Panc1 (cell line): Measurements from ENCODE around the gene VTN. TPM values are rescaled to one million over a fixed set of nuclear protein-coding genes. Genes with fewer than 3 reads are reported as not detected.

ENCODE experiments used
- ATAC-seq: fragments of 200-7000 bp; cut with Tn5 transposase; 2 replicates; pipeline ENCODE4 v1.9.1; 2020; ENCODE audit warnings: mild to moderate bottlenecking, moderate library complexity
- BruUV-seq: library from RNA; stranded (reverse); fragments of 400-500 nt; replicated peaks from 2 replicates; lab custom pipeline; 2021; lab: Mats Ljungman, UMichigan
- CTCF ChIA-PET: fragments of 300-600 bp; sonication (Branson Sonifier 250); formaldehyde crosslinking; loops from one replicate; lab custom pipeline; 2022; ENCODE audit warnings: antibody characterized with exemption; lab: Charles Lee
- POLR2A ChIA-PET: fragments of 300-600 bp; sonication (Branson Sonifier 250); formaldehyde crosslinking; loops from one replicate; lab custom pipeline; 2022; ENCODE audit warnings: antibody characterized with exemption; lab: Charles Lee
- DNase-seq: peaks from one replicate; pipeline ENCODE4 v3.0.0-alpha.2; 2010; ENCODE audit warnings: low read depth, low spot score
- H3K27ac ChIP-seq: 2 replicates; pipeline ENCODE4 v1.5.1; 2011; ENCODE audit warnings: mild to moderate bottlenecking, low read length, inconsistent platforms
- H3K27me3 ChIP-seq: fragments of 200-500 bp; sonication (Bioruptor generic); 2 replicates; pipeline ENCODE4 v1.6.0; 2014; ENCODE audit warnings: low read length, inconsistent platforms; ENCODE audit not compliant: control insufficient read depth, insufficient read depth
- H3K36me3 ChIP-seq: fragments of 200-500 bp; sonication (Bioruptor generic); 2 replicates; pipeline ENCODE4 v1.5.1; 2014; ENCODE audit warnings: inconsistent platforms, mild to moderate bottlenecking, low read length, moderate library complexity; ENCODE audit not compliant: control insufficient read depth, insufficient read depth
- H3K4me1 ChIP-seq: 2 replicates; pipeline ENCODE4 v1.5.1; 2011; ENCODE audit warnings: inconsistent platforms, mild to moderate bottlenecking, low read length, moderate library complexity; ENCODE audit not compliant: control insufficient read depth, insufficient read depth
- H3K4me3 ChIP-seq, 2 experiments: 2 replicates each; pipeline ENCODE4 v1.5.1; 2011 to 2012; ENCODE audit warnings: low read depth in 2 of 2, low read length in 2 of 2, mild to moderate bottlenecking in 2 of 2, inconsistent platforms in 1 of 2, moderate library complexity in 1 of 2
- H3K9me3 ChIP-seq: fragments of 200-500 bp; sonication (Bioruptor generic); 2 replicates; pipeline ENCODE4 v1.5.1; 2014; ENCODE audit warnings: low read depth, mild to moderate bottlenecking, inconsistent platforms, low read length, moderate library complexity; ENCODE audit not compliant: control insufficient read depth, insufficient read depth
- CTCF ChIP-seq: fragments of 450-650 bp; IDR thresholded peaks from 2 replicates; pipeline ENCODE4 v1.5.1; 2017; ENCODE audit warnings: mild to moderate bottlenecking
- POLR2AphosphoS5 ChIP-seq: IDR thresholded peaks from 2 replicates; pipeline ENCODE4 v1.6.1; 2012; ENCODE audit warnings: mild to moderate bottlenecking, low read depth, low read length, moderate library complexity
- REST ChIP-seq, 2 experiments: IDR thresholded peaks; 2 replicates each; pipeline ENCODE4 v1.6.1; 2011 to 2012; ENCODE audit warnings: low read depth in 2 of 2, control low read depth in 1 of 2, low read length in 1 of 2, mild to moderate bottlenecking in 1 of 2, moderate library complexity in 1 of 2; ENCODE audit not compliant: insufficient read depth in 1 of 2
- SIN3A ChIP-seq: IDR thresholded peaks from 2 replicates; pipeline ENCODE4 v1.6.1; 2012; ENCODE audit warnings: low read depth, mild to moderate bottlenecking, low read length, moderate library complexity, borderline replicate concordance; ENCODE audit not compliant: insufficient read depth
- TCF7L2 ChIP-seq: IDR thresholded peaks from 2 replicates; pipeline ENCODE4 v1.6.1; 2011; ENCODE audit warnings: mild to moderate bottlenecking, low read depth, low read length, inconsistent platforms
- in situ Hi-C: cut with HindIII; loops from 2 replicates; pipeline ENCODE4 v1.10.0; 2016; ENCODE audit warnings: low sequenced_read_pairs, low pct_unique_long_range_greater_than_20kb
- intact Hi-C: fragments of 100-400 bp; cut with micrococcal nuclease; formaldehyde crosslinking; loops from one replicate; pipeline ENCODE4 v1.10.0; 2022; ENCODE audit not compliant: unreplicated experiment
- total RNA-seq: library from RNA; stranded (reverse); gene quantifications from one replicate; pipeline ENCODE4 v1.2.1, GENCODE V29; 2021; ENCODE audit not compliant: unreplicated experiment

The VTN gene
- total RNA-seq, 1 experiment from 2014 or later: 2.3 TPM

- Histone ChIP-seq H3K4me1 (peaks cover 27% of the 10 kb centered on the region), H3K27ac (peak overlapping the region; percentile 69), H3K4me3 (peak overlapping the region; percentile 87 to 95), H3K27me3 (no peaks in the 10 kb centered on the region), H3K36me3 (no peaks in the 10 kb centered on the region; the same call in 1 of the 2 replicates), H3K9me3 (no peaks in the 10 kb centered on the region)
- DNase-seq (no peak), ATAC-seq (no peak)
- intact Hi-C loops: no loop called here
- no peak for TF ChIP-seq TCF7L2
- TF ChIP-seq REST (IDR thresholded peaks at IDR 0.05; ENCODE audit: insufficient read depth in 1 of 2, low read depth in 2 of 2, low read length in 1 of 2): no peak
- TF ChIP-seq CTCF: no peak
- TF ChIP-seq SIN3A: no peak
- TF ChIP-seq POLR2AphosphoS5: no peak
- ChIA-PET POLR2A (no interaction called here), CTCF (interaction anchor here (0.5 kb wide), 1 partner anchor 111 kb away, joined by 8 read pairs; no protein-coding TSS in a partner anchor)
- in situ Hi-C loops: no loop called here
- BruUV-seq: no TSS peak
Observed at GRCh38 chr17:28334171-28334570, 35.9 kb downstream of the VTN start.

GRCh38 chr17:28333083-28333746 lies 36.9 kb downstream of the VTN start:
- H3K9me3 ChIP-seq: no peaks in the 10 kb centered on the region
- TSS peak; percentile 50 for BruUV-seq
- H3K27ac ChIP-seq: no peak overlapping the region
- ChIA-PET POLR2A (no interaction called here), CTCF (interaction anchor here (0.7 kb wide), 1 partner anchor 152 kb away, joined by 4 read pairs; no protein-coding TSS in a partner anchor)
- H3K4me1 ChIP-seq: peaks cover 24% of the 10 kb centered on the region
- H3K36me3 ChIP-seq: no peaks in the 10 kb centered on the region; the same call in 1 of the 2 replicates
- in situ Hi-C loops (no loop called here), intact Hi-C loops (no loop called here)
- H3K27me3 ChIP-seq: no peaks in the 10 kb centered on the region
- TF ChIP-seq POLR2AphosphoS5 (no peak), SIN3A (no peak), REST (IDR thresholded peaks at IDR 0.05; ENCODE audit: insufficient read depth in 1 of 2, low read depth in 2 of 2, low read length in 1 of 2) (no peak), TCF7L2 (no peak), CTCF (no peak)
- no peak overlapping the region for H3K4me3 ChIP-seq
- no peak for ATAC-seq
- DNase-seq: no peak
